ENCODE data around the gene RNASET2. TPM values are rescaled to one million over a fixed set of nuclear protein-coding genes. Genes with fewer than 3 reads are reported as not detected.

Gene RNASET2
- total RNA-seq, 4 donors from 2014 or later: 57.9 to 115 (median 103) TPM

DNA sequence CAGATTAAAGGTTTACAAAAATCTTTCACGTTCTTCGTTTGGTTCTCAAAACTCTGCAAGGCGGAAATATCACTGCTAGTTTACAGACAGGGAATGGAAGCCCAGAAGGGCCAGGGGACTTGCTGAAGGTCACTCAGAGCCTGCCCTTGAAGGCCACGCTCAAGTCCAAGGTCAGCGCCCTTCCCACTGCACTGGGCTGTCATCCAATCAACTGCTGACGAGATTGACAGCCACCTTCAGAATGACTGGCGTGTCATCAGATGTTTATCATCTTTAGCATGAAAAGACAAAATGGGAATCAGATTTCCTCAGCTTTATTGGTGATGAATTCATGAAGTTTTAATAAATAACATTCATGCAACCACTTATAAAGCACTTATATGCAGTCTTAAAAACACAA is 16.5 kb downstream of the RNASET2 start:
- Histone ChIP-seq H3K36me3 (peaks cover 0 to 41% (median 6%) of the 10 kb centered on the region in 3 donors), H3K27me3 (no peaks in the 10 kb centered on the region), H3K9me3 (no peaks in the 10 kb centered on the region), H3K27ac (no peak overlapping the region), H3K4me1 (no peaks in the 10 kb centered on the region), H3K4me3 (no peak overlapping the region)
- WGBS, 2 donors: 71 to 75% methylated on average over 7 of the region's 7 CpGs
- no peak for DNase-seq (ENCODE audit: low spot score in 2 of 2)
- no peak for TF ChIP-seq CTCF (IDR thresholded peaks at IDR 0.05)
- no peak for TF ChIP-seq POLR2A (IDR thresholded peaks at IDR 0.05)

- H3K9me3 ChIP-seq: no peaks in the 10 kb centered on the region
- H3K4me1 ChIP-seq: no peaks in the 10 kb centered on the region
- WGBS, 2 donors: 54 to 64% methylated on average over 4 of the region's 4 CpGs
- no peaks in the 10 kb centered on the region for H3K27me3 ChIP-seq
- H3K27ac ChIP-seq: no peak overlapping the region
- no peak for DNase-seq (ENCODE audit: low spot score in 2 of 2)
- TF ChIP-seq CTCF (IDR thresholded peaks at IDR 0.05) (no peak), EP300 (IDR thresholded peaks at IDR 0.05) (no peak), POLR2A (IDR thresholded peaks at IDR 0.05) (no peak)
- peaks cover 0 to 43% (median 7%) of the 10 kb centered on the region in 3 donors for H3K36me3 ChIP-seq
- no peak overlapping the region for H3K4me3 ChIP-seq
These were observed 17.0 kb downstream of the RNASET2 start for GRCh38 chr6:166939345-166939744.

DNA sequence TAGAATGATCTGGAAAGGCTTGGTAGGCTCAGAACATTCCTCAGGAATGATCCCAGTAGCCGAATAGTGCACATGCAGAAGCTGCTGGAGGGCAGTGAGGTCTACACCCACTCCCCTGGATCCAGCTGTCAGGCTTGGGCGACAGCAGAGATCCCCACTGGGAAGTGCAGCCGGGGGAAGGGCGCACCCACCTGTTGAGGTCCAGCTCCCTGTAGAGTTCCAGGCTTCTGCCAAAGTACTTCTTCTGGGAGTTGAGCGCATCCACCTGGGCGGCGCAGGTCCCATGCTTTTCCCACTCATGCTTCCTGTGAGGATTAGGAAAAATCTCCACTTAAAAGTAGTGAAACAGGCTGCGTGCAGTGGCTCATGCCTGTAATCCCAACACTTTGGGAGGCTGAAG is 17.6 kb downstream of the RNASET2 start:
- Histone ChIP-seq H3K27ac (no peak overlapping the region), H3K4me3 (no peak overlapping the region), H3K9me3 (no peaks in the 10 kb centered on the region), H3K36me3 (peaks cover 0 to 49% (median 13%) of the 10 kb centered on the region in 3 donors), H3K27me3 (no peaks in the 10 kb centered on the region), H3K4me1 (no peaks in the 10 kb centered on the region)
- no peak for DNase-seq (ENCODE audit: low spot score in 2 of 2)
- 96 to 97% methylated on average over 6 to 8 of the region's 8 CpGs for WGBS, 2 donors
- TF ChIP-seq EP300 (IDR thresholded peaks at IDR 0.05): no peak
- TF ChIP-seq POLR2A (IDR thresholded peaks at IDR 0.05): no peak
- TF ChIP-seq CTCF (IDR thresholded peaks at IDR 0.05): no peak

DNA sequence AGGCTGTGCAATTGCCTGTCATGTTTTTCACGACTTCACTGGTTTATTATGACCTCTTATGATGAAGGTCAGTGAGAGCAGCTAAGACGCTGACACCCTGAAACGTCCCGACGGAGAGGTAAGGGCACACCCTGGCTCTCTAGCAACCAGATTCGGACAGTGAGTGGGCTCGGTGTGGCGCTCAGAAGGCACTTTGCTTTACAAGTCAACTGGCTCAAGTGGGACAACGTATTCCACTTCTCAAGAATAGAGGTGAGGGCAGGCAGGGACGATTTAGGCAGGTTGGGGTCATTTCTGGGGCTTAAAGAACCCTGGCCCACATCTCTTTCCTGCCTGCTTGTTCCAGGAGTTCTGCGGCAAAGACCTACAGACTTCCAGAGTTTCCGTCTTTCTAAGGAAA is 18.2 kb downstream of the RNASET2 start:
- Histone ChIP-seq H3K27me3 (no peaks in the 10 kb centered on the region), H3K4me3 (no peak overlapping the region), H3K36me3 (peaks cover 0 to 51% (median 14%) of the 10 kb centered on the region in 3 donors), H3K4me1 (no peaks in the 10 kb centered on the region), H3K27ac (no peak overlapping the region), H3K9me3 (no peaks in the 10 kb centered on the region)
- 90 to 92% methylated on average over 12 of the region's 12 CpGs for WGBS, 2 donors
- DNase-seq (ENCODE audit: low spot score in 2 of 2): no peak
- no peak for TF ChIP-seq CTCF (IDR thresholded peaks at IDR 0.05)
- TF ChIP-seq EP300 (IDR thresholded peaks at IDR 0.05): no peak
- TF ChIP-seq POLR2A (IDR thresholded peaks at IDR 0.05): no peak

DNA sequence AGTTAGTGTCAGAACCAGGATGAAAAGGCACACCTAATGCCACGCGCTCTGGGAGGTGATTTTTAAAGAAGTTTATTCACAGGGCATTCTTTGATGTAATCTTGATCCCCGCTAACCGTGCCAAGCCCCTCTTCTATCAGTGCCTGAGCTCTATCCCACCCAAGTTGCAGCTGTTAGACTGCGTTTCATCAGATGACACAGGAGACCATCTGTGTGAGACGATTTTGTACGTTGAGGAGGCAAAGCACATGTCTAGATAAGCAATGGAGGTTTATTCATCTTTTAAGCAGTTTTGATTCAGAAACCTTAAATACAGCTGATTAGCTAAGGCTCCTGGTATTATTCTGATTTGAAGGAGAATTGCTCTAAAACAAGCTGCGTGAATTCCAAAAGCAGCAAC is 18.6 kb downstream of the RNASET2 start:
- H3K9me3 ChIP-seq: no peaks in the 10 kb centered on the region
- no peak for DNase-seq (ENCODE audit: low spot score in 2 of 2)
- WGBS, 2 donors: 87 to 92% methylated on average over 8 of the region's 8 CpGs
- no peak overlapping the region for H3K27ac ChIP-seq
- H3K4me3 ChIP-seq: no peak overlapping the region
- H3K36me3 ChIP-seq: peaks cover 0 to 52% (median 14%) of the 10 kb centered on the region in 3 donors
- TF ChIP-seq CTCF (IDR thresholded peaks at IDR 0.05): no peak
- TF ChIP-seq POLR2A (IDR thresholded peaks at IDR 0.05): no peak
- TF ChIP-seq EP300 (IDR thresholded peaks at IDR 0.05): no peak
- no peaks in the 10 kb centered on the region for H3K27me3 ChIP-seq
- H3K4me1 ChIP-seq: no peaks in the 10 kb centered on the region
